HCT116 (cell line): ENCODE data around the gene DMWD. TPM values are rescaled to one million over a fixed set of nuclear protein-coding genes. Genes with fewer than 3 reads are reported as not detected.

Experiments used
- ATAC-seq: fragments of 200-7000 bp; cut with Tn5 transposase; 2 replicates; pipeline ENCODE4 v1.9.1; 2020; ENCODE audit warnings: mild to moderate bottlenecking, moderate library complexity
- BruUV-seq: library from RNA; stranded (reverse); fragments of 400-500 nt; replicated peaks from 2 replicates; lab custom pipeline; 2021; lab: Mats Ljungman, UMichigan
- CTCF ChIA-PET: fragments of 300-600 bp; sonication (Branson Sonifier 250); formaldehyde crosslinking; loops from one replicate; lab custom pipeline; 2021; ENCODE audit warnings: antibody characterized with exemption; lab: Charles Lee
- POLR2A ChIA-PET: fragments of 300-600, 350-600 bp; sonication (Branson Sonifier 250); formaldehyde crosslinking; loops from one replicate; lab custom pipeline; 2021; ENCODE audit warnings: antibody characterized with exemption; lab: Charles Lee
- RAD21 ChIA-PET, 2 experiments: fragments of 300-600 bp; sonication (Branson Sonifier 250); formaldehyde crosslinking; loops; one replicate each; lab custom pipeline; 2023; ENCODE audit warnings: low total read pairs in 2 of 2; ENCODE audit not compliant: uncharacterized antibody in 2 of 2, unreplicated experiment in 2 of 2, low non-redundant PET in 1 of 2; lab: Charles Lee
- DNase-seq: peaks from one replicate; pipeline ENCODE4 v3.0.0-alpha.2; 2010; ENCODE audit warnings: low read depth, low spot score
- H2AFZ ChIP-seq: fragments of 200-600 bp; shearing (Covaris generic), sonication (generic); 2 replicates; pipeline ENCODE4 v1.6.1; 2017; ENCODE audit warnings: low read depth, mixed run types, mixed read lengths, antibody characterized with exemption, low read length; ENCODE audit not compliant: poor library complexity, severe bottlenecking
- H3K27ac ChIP-seq: 2 replicates; pipeline ENCODE4 v1.5.1; 2012; ENCODE audit warnings: low read depth, low read length
- H3K27me3 ChIP-seq: fragments of 200-600 bp; sonication (generic); 2 replicates; pipeline ENCODE4 v1.6.1; 2016; ENCODE audit warnings: mixed run types, low read length, mixed read lengths; ENCODE audit not compliant: insufficient read depth
- H3K36me3 ChIP-seq, 2 experiments: fragments of 200-500 bp in 1 of 2; fragments of 200-600 bp in 1 of 2; sonication (Bioruptor generic) in 1 of 2; sonication (generic) in 1 of 2; 2 replicates each; pipeline versions ENCODE4 v1.5.1 to v1.6.1; 2014 to 2016; ENCODE audit warnings: low read length in 2 of 2, inconsistent platforms in 1 of 2, mixed read lengths in 1 of 2, mixed run types in 1 of 2; ENCODE audit not compliant: insufficient read depth in 2 of 2, control insufficient read depth in 1 of 2
- H3K4me1 ChIP-seq, 2 experiments: fragments of 200-600 bp in 1 of 2; sonication (generic) in 1 of 2; 2 replicates each; pipeline versions ENCODE4 v1.5.1 to v1.6.1; 2012 to 2017; ENCODE audit warnings: low read length in 2 of 2, inconsistent platforms in 1 of 2, mild to moderate bottlenecking in 1 of 2, mixed read lengths in 1 of 2, mixed run types in 1 of 2, moderate library complexity in 1 of 2; ENCODE audit not compliant: insufficient read depth in 2 of 2, control insufficient read depth in 1 of 2
- H3K4me2 ChIP-seq: fragments of 200-600 bp; sonication (generic); 2 replicates; pipeline ENCODE4 v1.6.1; 2017; ENCODE audit warnings: mixed run types, low read length, mixed read lengths
- H3K4me3 ChIP-seq, 2 experiments: fragments of 200-600 bp in 1 of 2; sonication (generic) in 1 of 2; replicated peaks in 1 of 2; 2 replicates each; pipeline ENCODE4 v1.5.1; 2011 to 2016; ENCODE audit warnings: low read length in 2 of 2, control low read depth in 1 of 2, low read depth in 1 of 2, mild to moderate bottlenecking in 1 of 2, mixed read lengths in 1 of 2, mixed run types in 1 of 2
- H3K79me2 ChIP-seq: fragments of 200-600 bp; sonication (generic); 2 replicates; pipeline ENCODE4 v1.6.1; 2017; ENCODE audit warnings: mild to moderate bottlenecking, mixed run types, low read length, moderate library complexity, mixed read lengths; ENCODE audit not compliant: insufficient read depth
- H3K9ac ChIP-seq: fragments of 200-600 bp; sonication (generic); 2 replicates; pipeline ENCODE4 v1.6.1; 2016; ENCODE audit warnings: low read length, mixed read lengths
- H3K9me2 ChIP-seq: fragments of 200-600 bp; sonication (generic), shearing (Covaris generic); 2 replicates; pipeline ENCODE4 v1.6.1; 2017; ENCODE audit warnings: mixed run types, mild to moderate bottlenecking, moderate library complexity; ENCODE audit not compliant: insufficient read depth
- H3K9me3 ChIP-seq, 2 experiments: fragments of 200-500 bp in 1 of 2; fragments of 200-600 bp in 1 of 2; sonication (Bioruptor generic) in 1 of 2; sonication (generic) in 1 of 2; 2 replicates each; pipeline ENCODE4 v1.6.1; 2014 to 2017; ENCODE audit warnings: low read length in 2 of 2, mixed read lengths in 2 of 2, inconsistent platforms in 1 of 2, low read depth in 1 of 2, mild to moderate bottlenecking in 1 of 2, mixed run types in 1 of 2, moderate library complexity in 1 of 2; ENCODE audit not compliant: control insufficient read depth in 1 of 2, insufficient read depth in 1 of 2
- H4K20me1 ChIP-seq: fragments of 200-600 bp; sonication (generic), shearing (Covaris generic); 2 replicates; pipeline ENCODE4 v1.6.1; 2017; ENCODE audit warnings: mixed run types, mild to moderate bottlenecking, moderate library complexity; ENCODE audit not compliant: insufficient read depth
- CEBPB ChIP-seq: IDR thresholded peaks from 2 replicates; pipeline ENCODE4 v1.6.1; 2012; ENCODE audit warnings: low read depth
- EZH2phosphoT487 ChIP-seq: fragments of 200-600 bp; IDR thresholded peaks from 2 replicates; pipeline ENCODE4 v1.6.1; 2018; ENCODE audit warnings: antibody characterized with exemption, borderline replicate concordance
- JUND ChIP-seq: IDR thresholded peaks from 2 replicates; pipeline ENCODE4 v1.6.1; 2012
- POLR2A ChIP-seq: IDR thresholded peaks from 2 replicates; pipeline ENCODE4 v1.7.0; 2011; ENCODE audit warnings: borderline replicate concordance; ENCODE audit not compliant: insufficient read depth, insufficient read length; ENCODE audit errors: extremely low read depth
- POLR2AphosphoS5 ChIP-seq: IDR thresholded peaks from 2 replicates; pipeline ENCODE4 v1.6.1; 2011; ENCODE audit warnings: mild to moderate bottlenecking, low read depth, low read length, moderate library complexity
- SP1 ChIP-seq: IDR thresholded peaks from 2 replicates; pipeline ENCODE4 v1.6.1; 2012; ENCODE audit warnings: low read depth
- TCF7L2 ChIP-seq: IDR thresholded peaks from 2 replicates; pipeline ENCODE4 v1.7.0; 2011; ENCODE audit warnings: borderline replicate concordance, inconsistent platforms; ENCODE audit not compliant: insufficient read depth, insufficient read length; ENCODE audit errors: extremely low read depth
- ZBTB33 ChIP-seq: IDR thresholded peaks from 2 replicates; pipeline ENCODE4 v1.6.1; 2011; ENCODE audit warnings: mild to moderate bottlenecking, low read length, moderate library complexity; ENCODE audit not compliant: insufficient replicate concordance; ENCODE audit errors: extremely low read depth
- ZNF274 ChIP-seq: fragments of 200-500 bp; sonication (Bioruptor generic); IDR thresholded peaks from 2 replicates; pipeline ENCODE4 v1.6.1; 2014; ENCODE audit warnings: mild to moderate bottlenecking, low read depth, low read length, inconsistent platforms
- intact Hi-C: fragments of 100-400 bp; cut with micrococcal nuclease; formaldehyde crosslinking; loops from 2 replicates; pipeline ENCODE4 v1.10.0; 2022
- total RNA-seq: library from RNA; stranded (reverse); gene quantifications from one replicate; pipeline ENCODE4 v1.2.1, GENCODE V29; 2021; ENCODE audit not compliant: unreplicated experiment
- TF ChIP-seq, protein P1 (sequence below): IDR thresholded peaks from 2 replicates; pipeline ENCODE4 v1.6.1; 2012
- TF ChIP-seq, protein P2 (sequence below), 3 experiments: fragments of 200-600 bp in 1 of 3; sonication (generic) in 1 of 3; IDR thresholded peaks in 2 of 3; conservative IDR thresholded peaks in 1 of 3; 2 replicates each; pipeline ENCODE4 v1.5.1; 2012 to 2017; ENCODE audit warnings: low read depth in 2 of 3, low read length in 2 of 3, antibody characterized with exemption in 1 of 3, borderline replicate concordance in 1 of 3, control low read depth in 1 of 3, mild to moderate bottlenecking in 1 of 3, mixed read lengths in 1 of 3, mixed run types in 1 of 3, moderate library complexity in 1 of 3; ENCODE audit not compliant: insufficient read depth in 1 of 3

The DMWD gene
- total RNA-seq, 1 experiment from 2014 or later: 56.8 TPM

DNA sequence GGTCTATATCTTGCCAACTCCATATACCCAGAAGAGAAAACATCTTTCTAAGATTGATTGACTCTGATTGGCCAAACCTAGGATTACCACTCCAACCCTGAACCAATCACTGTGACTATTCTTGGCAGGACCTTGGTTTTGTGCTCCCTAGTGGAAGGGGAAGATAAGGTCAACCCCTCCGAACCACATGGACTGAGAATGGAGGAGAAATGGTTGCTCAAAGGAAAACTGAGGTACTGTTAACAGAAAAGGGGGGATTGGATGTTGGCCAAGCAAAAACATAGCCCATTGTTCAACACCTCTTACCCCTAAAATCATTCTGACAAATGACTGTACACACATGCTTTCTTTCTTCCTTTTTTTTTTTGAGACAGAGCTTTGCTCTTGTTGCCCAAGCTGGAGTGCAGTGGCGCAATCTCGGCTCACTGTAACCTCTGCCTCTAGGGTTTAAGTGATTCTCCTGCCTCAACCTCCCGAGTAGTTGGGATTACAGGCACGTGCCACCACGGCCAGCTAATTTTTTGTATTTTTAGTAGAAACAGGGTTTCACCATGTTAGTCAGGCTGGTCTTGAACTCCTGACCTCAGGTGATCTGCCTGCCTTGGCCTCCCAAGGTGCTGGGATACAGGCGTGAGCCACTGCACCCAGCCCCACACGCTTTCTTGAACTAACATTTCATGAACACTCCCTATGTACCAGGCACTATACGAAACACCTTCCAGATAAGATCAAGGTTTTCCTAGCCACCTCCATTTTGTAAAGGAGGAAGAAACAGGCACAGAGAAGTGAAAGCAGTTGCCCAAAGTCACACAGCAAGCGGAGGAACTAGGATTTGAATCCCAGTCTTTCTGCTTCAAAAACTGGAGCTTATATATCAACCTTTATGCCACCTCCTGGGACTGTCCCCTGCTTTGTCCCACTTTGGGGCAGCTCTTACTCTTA lies 52.9 kb downstream of the DMWD start:
- peak overlapping the region; percentile 43 for H3K4me2 ChIP-seq
- ChIA-PET POLR2A (interaction anchor here (0.6 to 1.3 kb wide), 3 partner anchors 9 to 16 kb away, joined by 3 to 6 read pairs (median 3); partner anchors contain the start of gene FBXO46), RAD21 (no interaction called here)
- peak overlapping the region; percentile 19 to 33 for H3K4me3 ChIP-seq
- H3K4me1 ChIP-seq: peaks cover 4 to 27% of the 10 kb centered on the region in 2 experiments; a peak in 3 of 4 replicates
- peak; percentile 78 for ATAC-seq
- H3K27me3 ChIP-seq: no peaks in the 10 kb centered on the region
- H4K20me1 ChIP-seq: no peaks in the 10 kb centered on the region
- intact Hi-C loops: no loop called here
- TF ChIP-seq POLR2AphosphoS5 (no peak), POLR2A (peak; percentile 67), SP1 (peak; percentile 48; the same call in 1 of the 2 replicates)
- TF ChIP-seq, protein P1, sequence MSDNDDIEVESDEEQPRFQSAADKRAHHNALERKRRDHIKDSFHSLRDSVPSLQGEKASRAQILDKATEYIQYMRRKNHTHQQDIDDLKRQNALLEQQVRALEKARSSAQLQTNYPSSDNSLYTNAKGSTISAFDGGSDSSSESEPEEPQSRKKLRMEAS: peak; percentile 39
- TF ChIP-seq, all 23 proteins: peak for 3
- Histone ChIP-seq H3K9ac (peak overlapping the region; percentile 31; the same call in 1 of the 2 replicates), H3K36me3 (no peaks in the 10 kb centered on the region), H2AFZ (peak overlapping the region; percentile 73), H3K27ac (no peak overlapping the region; the same call in 1 of the 2 replicates), H3K9me2 (no peaks in the 10 kb centered on the region), H3K9me3 (no peaks in the 10 kb centered on the region), H3K79me2 (no peaks in the 10 kb centered on the region)
- peak; percentile 60 for DNase-seq
- CTCF ChIA-PET: interaction anchor here (0.7 to 2.3 kb wide), 3 partner anchors 23 to 46 kb away, joined by 3 to 6 read pairs (median 3); partner anchors contain the start of gene SIX5
- BruUV-seq: TSS peak; percentile 97

- no peak within 1 kb of the TSS for H2AFZ ChIP-seq
- H3K9me2 ChIP-seq: no peaks in the 10 kb centered on the region
- H3K4me1 ChIP-seq: peaks cover 10 to 43% of the 10 kb centered on the region in 2 experiments
- H3K9ac ChIP-seq: no peak within 1 kb of the TSS
- H3K79me2 ChIP-seq: peaks cover 25% of the 10 kb centered on the region
- no peak within 1 kb of the TSS for H3K4me2 ChIP-seq
- H3K4me3 ChIP-seq: no peak within 1 kb of the TSS
- POLR2A ChIA-PET: no interaction called here
- BruUV-seq: no TSS peak
- CTCF ChIA-PET: interaction anchor here (0.7 kb wide), 1 partner anchor 36 kb away, joined by 3 read pairs; the partner anchor contains the start of gene SIX5
- DNase-seq (no peak), ATAC-seq (no peak)
- H3K27ac ChIP-seq: no peak within 1 kb of the TSS
- no peaks in the 10 kb centered on the region for H3K27me3 ChIP-seq
- no peaks in the 10 kb centered on the region for H3K9me3 ChIP-seq
- H4K20me1 ChIP-seq: no peaks in the 10 kb centered on the region
- intact Hi-C loops: no loop called here
- RAD21 ChIA-PET: no interaction called here
- H3K36me3 ChIP-seq: no peaks in the 10 kb centered on the region
- TF ChIP-seq POLR2AphosphoS5 (no peak), JUND (no peak), ZBTB33 (no peak), TCF7L2 (no peak), ZNF274 (no peak), CEBPB (no peak), SP1 (no peak), POLR2A (no peak), EZH2phosphoT487 (no peak)
- TF ChIP-seq, protein P2, sequence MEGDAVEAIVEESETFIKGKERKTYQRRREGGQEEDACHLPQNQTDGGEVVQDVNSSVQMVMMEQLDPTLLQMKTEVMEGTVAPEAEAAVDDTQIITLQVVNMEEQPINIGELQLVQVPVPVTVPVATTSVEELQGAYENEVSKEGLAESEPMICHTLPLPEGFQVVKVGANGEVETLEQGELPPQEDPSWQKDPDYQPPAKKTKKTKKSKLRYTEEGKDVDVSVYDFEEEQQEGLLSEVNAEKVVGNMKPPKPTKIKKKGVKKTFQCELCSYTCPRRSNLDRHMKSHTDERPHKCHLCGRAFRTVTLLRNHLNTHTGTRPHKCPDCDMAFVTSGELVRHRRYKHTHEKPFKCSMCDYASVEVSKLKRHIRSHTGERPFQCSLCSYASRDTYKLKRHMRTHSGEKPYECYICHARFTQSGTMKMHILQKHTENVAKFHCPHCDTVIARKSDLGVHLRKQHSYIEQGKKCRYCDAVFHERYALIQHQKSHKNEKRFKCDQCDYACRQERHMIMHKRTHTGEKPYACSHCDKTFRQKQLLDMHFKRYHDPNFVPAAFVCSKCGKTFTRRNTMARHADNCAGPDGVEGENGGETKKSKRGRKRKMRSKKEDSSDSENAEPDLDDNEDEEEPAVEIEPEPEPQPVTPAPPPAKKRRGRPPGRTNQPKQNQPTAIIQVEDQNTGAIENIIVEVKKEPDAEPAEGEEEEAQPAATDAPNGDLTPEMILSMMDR (IDR thresholded peaks at IDR 0.05 in 2 of 3, conservative IDR thresholded peaks at IDR 0.05 in 1 of 3; ENCODE audit: borderline replicate concordance in 1 of 3, insufficient read depth in 1 of 3, low read depth in 2 of 3, low read length in 2 of 3): no peak
Measured at GRCh38 chr19:45733160-45733810, 59.4 kb downstream of the DMWD start, which contains the start of gene MEIOSIN. Gene MEIOSIN, plus strand, starts transcription at chr19:45733439. Its CDS starts 1,938 bp downstream, at chr19:45735377.
